ENCODE data around the gene SNCAIP. TPM values are rescaled to one million over a fixed set of nuclear protein-coding genes. Genes with fewer than 3 reads are reported as not detected.

SNCAIP gene
- total RNA-seq, 2 donors from 2014 or later, result not detected

DNA sequence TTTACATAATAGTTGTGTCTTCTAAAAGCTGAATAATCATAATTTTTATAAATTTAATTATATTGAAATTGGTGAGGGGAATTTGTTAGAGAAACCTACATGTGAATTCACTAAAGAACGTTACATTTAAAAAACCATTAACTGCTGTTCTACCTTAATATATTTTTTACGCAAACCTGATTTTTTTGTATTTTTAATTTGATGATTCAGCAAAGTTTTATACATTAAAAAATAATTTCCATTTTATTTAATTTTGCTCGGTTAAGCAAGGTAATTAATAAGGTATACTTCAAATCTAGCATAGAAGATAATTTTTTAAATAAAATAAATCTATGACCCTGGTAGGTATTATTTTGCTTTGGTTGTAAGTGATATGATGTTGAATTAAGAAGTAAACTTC, 114.3 kb downstream of the SNCAIP start:
- no peak for ATAC-seq (replicated peaks)
- Mint-ChIP-seq H3K4me1 (no peaks in the 10 kb centered on the region), H3K27ac (no peak overlapping the region), H3K36me3 (ENCODE audit: low read depth) (no peaks in the 10 kb centered on the region), H3K9me3 (peaks cover 7% of the 10 kb centered on the region), H3K27me3 (peaks cover 6% of the 10 kb centered on the region), H3K4me3 (no peak overlapping the region)

DNA sequence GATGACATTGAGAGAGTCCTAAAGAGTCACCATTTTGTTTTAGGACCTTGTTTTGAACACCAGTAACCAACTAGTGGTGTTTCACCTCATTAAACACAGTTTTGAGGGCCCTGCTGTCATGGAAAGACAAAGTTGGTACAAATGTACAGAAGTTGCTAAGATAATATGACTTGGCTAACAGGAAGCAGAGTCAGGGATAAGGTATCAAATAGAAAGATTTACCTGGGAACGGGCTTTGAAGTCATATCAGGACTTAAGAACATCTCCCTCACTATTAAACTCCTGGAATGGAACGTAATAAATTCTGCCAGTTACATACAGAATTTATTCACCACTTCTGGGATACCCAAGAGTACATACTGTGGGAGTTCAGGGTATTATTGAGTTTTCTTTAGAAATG, 115.6 kb downstream of the SNCAIP start:
- H3K27ac Mint-ChIP-seq, result no peak overlapping the region
- ATAC-seq (replicated peaks), result no peak
- H3K4me3 Mint-ChIP-seq, result no peak overlapping the region
- no peaks in the 10 kb centered on the region for H3K36me3 Mint-ChIP-seq (ENCODE audit: low read depth)
- no peaks in the 10 kb centered on the region for H3K4me1 Mint-ChIP-seq
- peaks cover 7% of the 10 kb centered on the region for H3K9me3 Mint-ChIP-seq
- H3K27me3 Mint-ChIP-seq, result peaks cover 6% of the 10 kb centered on the region

DNA sequence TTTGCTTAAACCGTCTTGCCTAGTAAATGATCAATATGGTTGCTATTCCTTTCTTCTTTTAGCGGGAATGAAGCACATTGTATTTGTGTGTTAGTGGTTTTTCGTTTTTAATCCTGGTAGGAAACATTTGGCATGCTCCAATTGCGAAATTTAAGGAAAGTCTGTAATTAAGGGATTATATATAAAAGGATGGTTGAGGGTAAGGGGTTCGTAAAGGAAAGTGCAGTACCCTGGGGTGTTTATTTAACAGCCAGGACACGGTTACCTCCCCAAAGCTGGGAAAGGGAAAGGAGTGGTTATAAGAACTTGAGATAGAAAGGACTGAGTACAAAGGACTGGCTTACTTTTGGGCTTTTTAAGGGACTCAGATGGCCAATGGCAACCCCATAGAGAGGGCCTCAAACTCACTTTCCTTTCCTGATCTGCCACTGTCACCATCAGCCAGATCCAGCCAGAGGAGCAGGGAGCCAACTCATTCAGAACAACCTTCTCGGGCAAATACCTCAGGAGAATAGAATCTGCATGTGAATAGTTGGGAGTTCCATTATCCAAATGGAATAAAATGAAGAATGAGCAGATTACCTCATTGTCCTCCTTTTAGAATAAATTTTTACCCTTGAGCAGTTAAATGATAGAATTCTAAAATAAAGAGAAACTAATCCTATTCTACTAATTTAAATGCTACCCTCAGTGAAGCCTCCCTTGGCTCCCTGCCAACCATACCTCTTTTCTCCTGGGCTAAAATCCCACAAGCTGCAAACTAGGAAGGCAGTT, 117.7 kb downstream of the SNCAIP start:
- H3K27me3 Mint-ChIP-seq, result peaks cover 6% of the 10 kb centered on the region
- no peak overlapping the region for H3K4me3 Mint-ChIP-seq
- no peak for ATAC-seq (replicated peaks)
- no peak overlapping the region for H3K27ac Mint-ChIP-seq
- H3K36me3 Mint-ChIP-seq (ENCODE audit: low read depth), result no peaks in the 10 kb centered on the region
- H3K9me3 Mint-ChIP-seq, result peaks cover 7% of the 10 kb centered on the region
- H3K4me1 Mint-ChIP-seq, result no peaks in the 10 kb centered on the region

DNA sequence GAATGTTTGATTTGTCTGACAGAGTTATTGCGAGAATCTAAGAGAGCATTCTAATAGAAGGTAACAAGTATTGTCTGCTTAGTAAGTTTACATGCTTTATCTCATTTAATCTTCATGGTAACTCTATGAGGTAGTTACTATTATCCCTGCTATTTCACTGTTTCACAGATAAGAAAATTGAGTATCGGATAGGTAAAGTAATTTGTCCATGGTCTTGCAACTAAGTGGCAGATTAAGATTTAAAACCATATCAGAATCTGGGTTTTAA, 118.2 kb downstream of the SNCAIP start:
- Mint-ChIP-seq H3K4me1 (no peaks in the 10 kb centered on the region), H3K27ac (no peak overlapping the region), H3K9me3 (peaks cover 7% of the 10 kb centered on the region), H3K27me3 (peaks cover 5% of the 10 kb centered on the region), H3K36me3 (ENCODE audit: low read depth) (no peaks in the 10 kb centered on the region), H3K4me3 (no peak overlapping the region)
- no peak for ATAC-seq (replicated peaks)

DNA sequence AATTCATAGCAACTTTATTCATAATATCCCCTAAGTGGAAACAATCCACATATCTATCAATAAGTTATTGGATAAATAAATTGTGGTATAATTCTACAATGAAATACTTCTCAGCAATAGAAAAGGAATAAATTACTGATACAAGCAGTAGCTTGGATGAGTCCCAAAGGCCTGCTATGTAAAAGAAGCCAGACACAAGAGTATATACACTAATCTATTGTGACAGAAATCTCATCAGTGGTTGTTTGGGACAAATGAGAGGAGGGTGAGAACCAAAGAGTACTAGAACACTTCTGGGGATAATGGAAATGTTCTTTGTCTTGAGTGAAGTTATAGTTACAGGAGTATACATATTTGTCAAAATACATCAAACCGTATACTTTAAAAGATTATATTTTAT, 119.3 kb downstream of the SNCAIP start:
- Mint-ChIP-seq H3K9me3 (peaks cover 7% of the 10 kb centered on the region), H3K4me3 (no peak overlapping the region), H3K27me3 (peaks cover 3% of the 10 kb centered on the region), H3K4me1 (no peaks in the 10 kb centered on the region), H3K36me3 (ENCODE audit: low read depth) (no peaks in the 10 kb centered on the region), H3K27ac (no peak overlapping the region)
- ATAC-seq (replicated peaks), result no peak

DNA sequence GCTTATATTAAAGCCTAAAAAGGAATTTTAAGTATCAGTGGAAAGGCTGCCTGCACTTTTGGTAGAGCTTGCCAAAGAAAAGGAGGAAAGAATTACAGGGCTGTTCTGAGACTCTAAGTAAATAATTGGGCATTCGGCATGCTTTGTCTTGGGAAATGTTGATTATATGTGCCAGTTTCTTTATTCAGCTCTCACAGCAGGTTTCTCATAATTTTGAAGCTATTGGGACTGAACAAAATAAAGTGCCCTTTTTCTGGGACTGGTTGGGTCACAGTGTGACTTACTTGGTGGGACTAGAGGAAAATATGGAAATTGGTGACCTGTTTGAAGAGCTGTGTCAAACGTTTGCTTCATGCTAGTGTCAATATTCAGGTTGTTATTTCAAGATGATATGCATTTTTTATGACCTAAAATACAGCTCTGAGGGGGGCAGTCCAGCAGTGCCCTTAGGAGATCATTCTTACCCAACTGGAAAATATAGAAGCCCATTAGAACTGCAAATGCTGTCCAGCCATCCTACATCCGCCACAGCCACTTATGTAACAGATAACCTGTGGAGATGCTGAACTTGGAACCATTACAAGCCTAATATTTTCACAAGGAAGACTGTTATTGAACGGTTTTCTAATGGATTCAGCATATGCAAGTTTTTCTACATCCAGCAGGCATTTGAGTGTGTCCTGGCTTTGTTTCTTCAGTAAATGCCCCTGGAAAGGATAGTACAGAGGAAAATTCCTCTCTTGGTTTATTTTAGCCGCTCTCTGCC, 122.4 kb downstream of the SNCAIP start:
- ATAC-seq (replicated peaks), result no peak
- H3K27ac Mint-ChIP-seq, result no peak overlapping the region

DNA sequence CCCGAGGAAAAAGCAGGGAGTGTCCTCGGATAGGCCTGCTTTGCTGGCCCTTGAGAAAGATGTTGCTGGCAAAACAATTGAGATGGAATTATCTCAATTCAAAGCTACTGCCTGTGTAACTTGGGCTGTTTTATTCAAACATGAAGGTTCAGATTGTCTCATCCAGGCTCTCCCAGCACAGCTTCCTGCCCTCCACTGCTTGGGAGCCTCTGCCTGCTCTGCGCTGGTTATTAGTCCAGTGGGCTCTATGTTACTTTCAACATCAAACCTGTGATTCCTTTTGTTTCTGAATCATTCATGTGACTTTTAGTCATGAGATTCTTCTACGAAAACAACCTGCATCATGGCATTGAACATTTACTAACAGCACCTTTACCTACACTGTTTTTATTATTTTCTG, 123.2 kb downstream of the SNCAIP start:
- Mint-ChIP-seq H3K36me3 (ENCODE audit: low read depth) (no peaks in the 10 kb centered on the region), H3K27me3 (peaks cover 6% of the 10 kb centered on the region), H3K9me3 (peaks cover 3% of the 10 kb centered on the region), H3K27ac (no peak overlapping the region), H3K4me1 (no peaks in the 10 kb centered on the region), H3K4me3 (no peak overlapping the region)
- no peak for ATAC-seq (replicated peaks)

More for the DNA sequence above, 122.4 kb downstream of the SNCAIP start:
- no peaks in the 10 kb centered on the region for H3K4me1 Mint-ChIP-seq
- peaks cover 5% of the 10 kb centered on the region for H3K9me3 Mint-ChIP-seq
- H3K27me3 Mint-ChIP-seq, result peaks cover 8% of the 10 kb centered on the region
- no peaks in the 10 kb centered on the region for H3K36me3 Mint-ChIP-seq (ENCODE audit: low read depth)
- no peak overlapping the region for H3K4me3 Mint-ChIP-seq

DNA sequence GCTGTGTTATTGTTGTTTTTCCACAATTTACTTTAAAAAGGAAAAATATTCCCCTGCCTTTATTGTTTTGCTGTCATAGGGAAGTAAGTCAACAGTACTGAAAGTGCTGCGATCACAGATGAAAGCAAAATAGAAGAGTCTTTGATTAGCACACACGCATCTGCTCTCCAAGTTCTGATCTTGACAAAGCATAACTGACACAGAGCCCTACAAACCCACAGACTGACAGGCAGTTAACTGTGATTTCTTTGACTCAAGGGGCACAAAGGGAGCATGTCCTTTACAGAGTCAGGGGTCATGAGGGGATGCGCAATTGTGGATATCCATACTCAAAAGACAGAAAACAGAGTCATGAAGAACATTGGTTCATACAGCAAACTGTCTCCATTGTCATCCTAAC, 123.7 kb downstream of the SNCAIP start:
- ATAC-seq (replicated peaks), result no peak
- H3K4me3 Mint-ChIP-seq, result no peak overlapping the region
- H3K4me1 Mint-ChIP-seq, result no peaks in the 10 kb centered on the region
- H3K27ac Mint-ChIP-seq, result no peak overlapping the region
- peaks cover 3% of the 10 kb centered on the region for H3K9me3 Mint-ChIP-seq
- H3K27me3 Mint-ChIP-seq, result peaks cover 6% of the 10 kb centered on the region
- H3K36me3 Mint-ChIP-seq (ENCODE audit: low read depth), result no peaks in the 10 kb centered on the region

DNA sequence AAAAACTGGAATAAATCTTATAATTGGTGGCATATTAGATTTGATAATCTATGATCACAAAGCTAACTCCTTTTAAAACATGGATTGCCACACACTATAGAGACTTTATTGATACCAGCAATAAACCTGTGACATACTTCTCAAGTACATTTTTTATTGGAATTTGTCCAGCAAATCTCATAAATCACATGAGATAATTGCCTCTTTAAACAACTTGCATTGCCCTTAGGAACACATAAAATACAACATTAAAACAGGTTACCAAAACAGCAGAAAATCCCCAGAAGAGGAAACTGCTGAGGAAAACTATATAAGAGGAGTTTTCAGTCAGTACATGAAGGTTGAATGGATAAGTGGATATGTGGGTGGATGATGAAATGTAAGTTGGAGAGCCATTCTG, 124.6 kb downstream of the SNCAIP start:
- H3K4me1 Mint-ChIP-seq, result no peaks in the 10 kb centered on the region
- peaks cover 3% of the 10 kb centered on the region for H3K9me3 Mint-ChIP-seq
- no peak overlapping the region for H3K27ac Mint-ChIP-seq
- H3K4me3 Mint-ChIP-seq, result no peak overlapping the region
- H3K27me3 Mint-ChIP-seq, result peaks cover 8% of the 10 kb centered on the region
- ATAC-seq (replicated peaks), result no peak
- no peaks in the 10 kb centered on the region for H3K36me3 Mint-ChIP-seq (ENCODE audit: low read depth)

DNA sequence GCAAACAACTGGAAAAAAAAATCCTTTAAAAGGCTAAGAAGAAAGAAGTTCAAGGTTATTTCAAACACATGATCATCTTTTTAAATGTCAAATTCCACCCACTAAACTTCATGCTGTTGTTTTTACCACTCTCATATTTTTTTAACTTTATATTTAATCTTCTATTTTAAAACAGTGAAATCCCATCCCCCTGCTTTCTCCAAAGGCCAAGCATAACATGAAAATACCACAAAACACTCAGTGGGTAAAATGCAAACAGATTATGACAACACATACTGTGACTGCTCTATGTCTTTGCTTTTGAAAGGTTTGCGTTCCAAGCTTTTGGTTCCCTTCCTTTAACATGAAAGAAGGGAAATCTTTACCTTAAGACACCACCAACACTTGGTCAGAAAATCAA, 127.6 kb downstream of the SNCAIP start:
- no peak for ATAC-seq (replicated peaks)
- no peaks in the 10 kb centered on the region for H3K36me3 Mint-ChIP-seq (ENCODE audit: low read depth)
- H3K27me3 Mint-ChIP-seq, result peaks cover 8% of the 10 kb centered on the region
- no peak overlapping the region for H3K27ac Mint-ChIP-seq
- peaks cover 3% of the 10 kb centered on the region for H3K9me3 Mint-ChIP-seq
- no peaks in the 10 kb centered on the region for H3K4me1 Mint-ChIP-seq
- H3K4me3 Mint-ChIP-seq, result no peak overlapping the region

DNA sequence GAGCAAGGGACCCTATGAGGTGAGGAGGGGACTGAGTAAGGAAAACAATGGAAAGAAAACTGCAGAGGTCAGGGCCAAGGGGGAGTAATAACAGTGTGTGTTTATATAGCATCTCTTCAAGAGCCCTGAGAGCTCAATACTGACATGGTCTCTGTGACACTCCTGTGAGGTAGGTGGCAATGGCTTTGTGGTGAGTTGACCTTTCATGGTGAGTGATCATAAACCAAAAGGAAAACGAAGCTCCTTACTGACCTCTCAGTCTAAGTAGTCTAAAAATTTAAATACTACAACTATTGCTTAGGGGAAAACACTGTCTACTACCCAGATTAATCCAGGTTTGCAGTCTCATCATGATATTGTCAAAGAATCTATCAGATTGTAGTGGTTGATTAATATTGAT, 130.9 kb downstream of the SNCAIP start:
- Mint-ChIP-seq H3K9me3 (peaks cover 3% of the 10 kb centered on the region), H3K27ac (no peak overlapping the region), H3K4me1 (no peaks in the 10 kb centered on the region), H3K27me3 (peaks cover 8% of the 10 kb centered on the region), H3K36me3 (ENCODE audit: low read depth) (no peaks in the 10 kb centered on the region), H3K4me3 (no peak overlapping the region)
- no peak for ATAC-seq (replicated peaks)

DNA sequence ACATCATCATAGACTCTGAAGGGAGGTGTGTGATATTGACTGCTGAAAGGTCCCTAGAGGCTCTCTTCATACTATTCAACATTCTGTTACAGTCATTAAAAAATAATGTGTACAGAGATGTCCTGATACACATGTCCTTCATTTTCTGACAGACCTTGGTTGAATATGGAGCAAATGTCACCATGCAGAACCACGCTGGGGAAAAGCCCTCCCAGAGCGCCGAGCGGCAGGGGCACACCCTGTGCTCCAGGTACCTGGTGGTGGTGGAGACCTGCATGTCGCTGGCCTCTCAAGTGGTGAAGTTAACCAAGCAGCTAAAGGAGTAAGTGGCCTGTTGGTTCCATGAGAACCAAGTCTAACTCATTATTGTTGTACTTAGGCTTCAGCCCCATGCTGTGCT, 132.4 kb downstream of the SNCAIP start:
- Mint-ChIP-seq H3K4me3 (no peak overlapping the region), H3K27me3 (peaks cover 3% of the 10 kb centered on the region)

DNA sequence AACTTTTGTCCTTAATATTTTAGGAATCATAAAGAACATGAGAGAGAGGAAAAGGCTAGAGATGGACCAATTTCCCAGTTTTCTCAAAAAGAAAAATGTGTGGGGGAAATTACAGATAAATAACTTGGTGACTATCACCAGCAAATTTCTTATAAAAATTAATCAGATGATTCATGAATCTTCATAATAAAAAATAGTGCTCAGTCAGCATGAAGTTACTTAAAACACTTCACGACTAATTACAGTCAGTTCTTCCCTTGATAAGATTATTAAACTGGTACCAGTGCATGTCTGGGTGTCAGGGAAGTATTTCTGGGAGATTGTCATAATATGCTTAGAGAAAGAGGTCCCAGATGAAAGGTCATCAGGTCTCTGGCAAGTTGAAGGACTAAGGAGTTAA, 133.0 kb downstream of the SNCAIP start:
- Mint-ChIP-seq H3K4me3 (no peak overlapping the region), H3K36me3 (ENCODE audit: low read depth) (no peaks in the 10 kb centered on the region), H3K9me3 (no peaks in the 10 kb centered on the region), H3K27me3 (peaks cover 3% of the 10 kb centered on the region), H3K27ac (no peak overlapping the region), H3K4me1 (no peaks in the 10 kb centered on the region)
- ATAC-seq (replicated peaks), result no peak

More for the DNA sequence above, 132.4 kb downstream of the SNCAIP start:
- H3K36me3 Mint-ChIP-seq (ENCODE audit: low read depth), result no peaks in the 10 kb centered on the region
- no peaks in the 10 kb centered on the region for H3K4me1 Mint-ChIP-seq
- H3K9me3 Mint-ChIP-seq, result no peaks in the 10 kb centered on the region
- H3K27ac Mint-ChIP-seq, result no peak overlapping the region
- no peak for ATAC-seq (replicated peaks)

DNA sequence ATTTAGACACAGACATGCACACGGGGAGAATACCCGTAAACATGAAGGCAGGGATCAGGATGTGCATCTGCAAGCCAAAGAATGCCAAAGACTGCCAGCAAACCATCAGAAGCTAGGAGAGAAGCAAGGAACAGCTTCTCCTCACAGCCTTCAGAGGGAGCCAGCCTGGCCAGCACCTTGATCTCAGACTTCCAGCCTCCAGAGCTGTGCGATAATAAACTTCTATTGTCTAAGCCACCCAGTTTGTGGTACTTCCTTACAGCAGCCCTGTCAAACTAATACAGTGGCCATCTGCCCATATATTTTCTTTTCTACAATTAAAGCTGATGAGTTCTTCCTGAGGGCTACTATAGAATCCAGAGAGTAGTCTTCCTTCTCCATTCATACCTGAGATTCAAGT, 135.0 kb downstream of the SNCAIP start:
- Mint-ChIP-seq H3K4me1 (no peaks in the 10 kb centered on the region), H3K9me3 (no peaks in the 10 kb centered on the region), H3K27me3 (no peaks in the 10 kb centered on the region), H3K4me3 (no peak overlapping the region), H3K27ac (no peak overlapping the region), H3K36me3 (ENCODE audit: low read depth) (no peaks in the 10 kb centered on the region)
- no peak for ATAC-seq (replicated peaks)

DNA sequence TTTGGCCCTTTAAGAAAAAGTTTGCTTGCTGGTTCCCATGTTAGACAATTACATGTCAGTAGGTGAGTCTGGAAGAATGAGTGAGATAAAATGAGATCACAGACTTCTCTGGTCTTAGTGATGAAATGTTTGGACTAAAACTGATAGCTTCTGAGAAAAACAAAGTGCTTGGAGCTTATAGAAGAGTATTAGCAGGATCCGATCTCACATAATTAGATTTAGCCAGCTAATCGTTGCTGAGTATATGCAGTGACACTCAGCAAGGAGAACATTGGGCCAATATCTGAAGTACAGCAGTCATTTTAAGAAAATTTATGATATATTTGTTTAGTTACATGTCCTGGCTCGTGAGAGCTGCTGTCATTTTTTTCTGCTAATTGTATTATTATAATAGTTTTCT, 135.8 kb downstream of the SNCAIP start:
- no peak for ATAC-seq (replicated peaks)
- H3K4me1 Mint-ChIP-seq, result no peaks in the 10 kb centered on the region
- no peaks in the 10 kb centered on the region for H3K36me3 Mint-ChIP-seq (ENCODE audit: low read depth)
- H3K27ac Mint-ChIP-seq, result no peak overlapping the region
- H3K27me3 Mint-ChIP-seq, result no peaks in the 10 kb centered on the region
- H3K9me3 Mint-ChIP-seq, result no peaks in the 10 kb centered on the region
- H3K4me3 Mint-ChIP-seq, result no peak overlapping the region
